Articular chondrocyte of knee joint (primary cell): ENCODE measurements around the gene SYTL2. TPM values are rescaled to one million over a fixed set of nuclear protein-coding genes. Genes with fewer than 3 reads are reported as not detected.

Experiments
- total RNA-seq: library from RNA; depleted of rRNA; stranded (reverse); fragments of >200 nt; gene quantifications from 2 replicates; pipeline ENCODE4 v1.2.3, GENCODE V29; 2012

SYTL2 gene
- total RNA-seq: 24.6 and 26.4 TPM in 2 replicates

GRCh38 chr11:85810871-85811611 lies at the start of gene SYTL2:
SYTL2 (minus strand) TSS chr11:85811141; CDS start chr11:85757725, 53,416 bp downstream.

GRCh38 chr11:85855341-85855656 lies 44.4 kb upstream of the SYTL2 start, which contains the start of gene CCDC83:
CCDC83 (plus strand) TSS chr11:85855383; CDS start chr11:85865124, 9,741 bp downstream.

GRCh38 chr11:85685820-85686459 lies 125.0 kb downstream of the SYTL2 start, which contains the start of gene CCDC89:
CCDC89 (minus strand) TSS chr11:85686195; CDS start chr11:85686130, 65 bp downstream.

GRCh38 chr11:85664615-85665481 lies 146.1 kb downstream of the SYTL2 start, which contains the start of gene CREBZF:
CREBZF (minus strand) TSS chr11:85665129; CDS start chr11:85664875, 254 bp downstream.

GRCh38 chr11:85647604-85648299 lies 163.2 kb downstream of the SYTL2 start, which contains the start of gene TMEM126A:
TMEM126A (plus strand) TSS chr11:85647967; CDS start chr11:85650256, 2,289 bp downstream.

Other genes with a start within 250 kb of the SYTL2 start
- 3.5 and 5.8 TPM in 2 replicates for gene DLG2, start 183.8 kb downstream of the SYTL2 start, total RNA-seq
- gene TMEM126B, start 182.5 kb downstream of the SYTL2 start, total RNA-seq: 84.9 and 87.0 TPM in 2 replicates
- 53.2 and 54.9 TPM in 2 replicates for gene TMEM126A, start 163.2 kb downstream of the SYTL2 start, total RNA-seq
- 37.9 and 41.4 TPM in 2 replicates for gene CREBZF, start 146.0 kb downstream of the SYTL2 start, total RNA-seq
- 4.4 and 5.7 TPM in 2 replicates for gene CCDC89, start 124.9 kb downstream of the SYTL2 start, total RNA-seq
- not detected in 2 replicates for gene CCDC83, start 44.2 kb upstream of the SYTL2 start, total RNA-seq